ENCODE measurements around the gene CDC42BPG. TPM values are rescaled to one million over a fixed set of nuclear protein-coding genes. Genes with fewer than 3 reads are reported as not detected.

Gene CDC42BPG
- total and polyA plus RNA-seq, 10 of the 15 experiments (the other 5 are each of a cell fraction or from before 2014, with no cell fraction given): 0.02 to 1.3 (median 0.09) TPM; not detected in 1

DNA sequence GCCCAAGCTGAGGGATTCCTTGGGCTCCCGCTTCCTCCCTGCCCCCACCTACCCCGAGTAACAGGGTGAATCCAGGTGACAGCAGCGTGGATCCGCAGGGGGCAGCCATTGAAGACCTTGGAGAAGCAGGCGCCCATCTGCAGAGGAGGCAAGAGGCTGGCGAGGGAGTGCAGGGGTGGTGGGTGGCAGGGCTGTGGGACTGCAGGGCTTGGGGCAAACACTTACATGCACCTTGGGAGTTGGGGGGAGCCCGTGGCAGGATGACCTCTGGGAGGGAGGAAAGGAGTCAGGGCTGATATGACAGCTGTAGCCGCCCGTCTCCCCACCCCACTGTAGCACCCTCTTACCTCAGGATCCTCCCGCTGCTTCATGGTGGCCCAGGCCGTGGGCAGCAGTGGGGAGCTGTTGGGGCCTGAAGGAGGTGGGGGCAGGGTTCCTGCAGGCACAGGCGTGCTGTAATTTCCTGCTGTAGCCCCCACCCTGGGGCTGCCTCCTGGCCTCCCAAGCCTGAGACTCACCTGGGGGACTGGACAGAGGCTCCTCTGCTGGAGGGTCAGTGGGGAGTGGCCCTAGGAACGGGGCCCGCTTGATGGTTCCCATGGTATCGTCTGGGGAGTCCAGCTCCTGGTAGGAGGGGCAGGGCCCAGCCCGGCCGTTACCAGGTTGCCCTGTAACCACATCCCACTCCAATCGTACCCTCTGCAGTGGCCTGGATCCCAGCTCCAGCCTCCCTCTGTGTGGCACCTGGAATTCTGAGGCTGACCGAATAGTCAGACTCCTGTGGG is 47.5 kb downstream of the CDC42BPG start:
- POLR2A ChIA-PET: no interaction called here
- no peaks in the 10 kb centered on the region for H3K27me3 ChIP-seq (replicated peaks in 1 of 2; ENCODE audit: control insufficient read depth in 2 of 2, insufficient read depth in 2 of 2, low read length in 1 of 2)
- WGBS (ENCODE audit: insufficient coverage, insufficient replicate concordance, low lambda C conversion rate, missing lambda C conversion rate): 91% methylated on average over 19 of the region's 19 CpGs
- RAD21 ChIA-PET (ENCODE audit: unreplicated experiment): no interaction called here
- H2AFZ ChIP-seq (ENCODE audit: control insufficient read depth, low read depth, low read length): no peak overlapping the region
- H3K27ac ChIP-seq (ENCODE audit: control insufficient read depth, insufficient read depth): no peak overlapping the region
- H3K4me3 ChIP-seq: no peak overlapping the region
- H3K9me3 ChIP-seq (replicated peaks; ENCODE audit: control insufficient read depth, insufficient read depth, low read length): no peaks in the 10 kb centered on the region
- ATAC-seq: no peak
- no TSS peak for BruUV-seq (replicated peaks)
- H3K9ac ChIP-seq (ENCODE audit: control insufficient read depth, insufficient read depth, low read length): no peak overlapping the region
- TF ChIP-seq NFYB (IDR thresholded peaks at IDR 0.05; ENCODE audit: insufficient read depth, low read depth, low read length): no peak
- no peak for TF ChIP-seq ZNF274 (IDR thresholded peaks at IDR 0.05; ENCODE audit: insufficient read depth, insufficient read length)
- TF ChIP-seq PAX8 (IDR thresholded peaks at IDR 0.05): no peak
- TF ChIP-seq NBN (IDR thresholded peaks at IDR 0.05): no peak
- no peak for TF ChIP-seq RBBP5 (conservative IDR thresholded peaks at IDR 0.05)
- TF ChIP-seq, protein P1, sequence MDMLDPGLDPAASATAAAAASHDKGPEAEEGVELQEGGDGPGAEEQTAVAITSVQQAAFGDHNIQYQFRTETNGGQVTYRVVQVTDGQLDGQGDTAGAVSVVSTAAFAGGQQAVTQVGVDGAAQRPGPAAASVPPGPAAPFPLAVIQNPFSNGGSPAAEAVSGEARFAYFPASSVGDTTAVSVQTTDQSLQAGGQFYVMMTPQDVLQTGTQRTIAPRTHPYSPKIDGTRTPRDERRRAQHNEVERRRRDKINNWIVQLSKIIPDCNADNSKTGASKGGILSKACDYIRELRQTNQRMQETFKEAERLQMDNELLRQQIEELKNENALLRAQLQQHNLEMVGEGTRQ (IDR thresholded peaks at IDR 0.05; ENCODE audit: borderline replicate concordance, low read depth, low read length): no peak
- TF ChIP-seq POLR2A (IDR thresholded peaks at IDR 0.05; ENCODE audit: low read depth, low read length): no peak
- no peak for DNase-seq (ENCODE audit: low read depth, low spot score)
- peaks cover 16% of the 10 kb centered on the region for H3K79me2 ChIP-seq (ENCODE audit: control insufficient read depth, insufficient read depth, low read length)
- no peak for FAIRE-seq
- no peaks in the 10 kb centered on the region for H4K20me1 ChIP-seq (ENCODE audit: control insufficient read depth, insufficient read depth)
- SMC1A ChIA-PET (ENCODE audit: uncharacterized antibody, unreplicated experiment): no interaction called here
- in situ Hi-C loops (cut with MboI) (no loop called here), intact Hi-C loops (cut with micrococcal nuclease; ENCODE audit: unreplicated experiment) (no loop called here)
- H3K4me2 ChIP-seq (ENCODE audit: control insufficient read depth, insufficient read depth): no peak overlapping the region
- peaks cover 6 to 16% of the 10 kb centered on the region in 2 experiments; a peak in 3 of 4 replicates for H3K36me3 ChIP-seq (ENCODE audit: control insufficient read depth in 2 of 2, insufficient read depth in 2 of 2, low read length in 1 of 2)
- H3K4me1 ChIP-seq (ENCODE audit: control insufficient read depth, insufficient read depth, low read length): peaks cover 30% of the 10 kb centered on the region
- CTCF ChIA-PET: no interaction called here
